Measurements from ENCODE around the gene LDLRAD4.

DNA sequence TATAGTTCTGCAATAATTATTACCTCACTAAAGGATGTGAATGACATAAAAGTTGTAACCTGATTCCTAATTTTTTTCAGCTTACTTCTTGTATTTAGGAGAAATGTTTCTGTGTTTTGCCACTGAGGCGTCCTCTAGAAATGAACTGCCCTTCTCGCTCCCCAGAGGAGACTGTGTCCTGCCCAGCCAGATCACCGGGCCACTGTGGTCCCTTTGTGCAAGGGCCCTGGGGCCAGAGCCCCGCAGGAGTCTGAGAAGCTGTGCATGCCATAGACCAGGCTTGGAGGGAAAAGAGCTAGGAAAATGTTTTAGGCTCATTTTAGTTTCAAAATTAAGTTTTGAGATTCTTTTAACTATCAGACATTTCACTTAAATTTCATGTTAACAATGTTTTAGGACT, 31.1 kb upstream of the LDLRAD4 start:
- TF ChIP-seq EP300 (IDR thresholded peaks at IDR 0.05; ENCODE audit: borderline replicate concordance) (no peak), TAF1 (IDR thresholded peaks at IDR 0.05; ENCODE audit: low read depth) (no peak)
